ENCODE results near the gene PHOSPHO2. TPM values are rescaled to one million over a fixed set of nuclear protein-coding genes. Genes with fewer than 3 reads are reported as not detected.
A peak's percentile ranks its signal among the peaks of the same experiment; 100 is the strongest.

PHOSPHO2 gene
- total and polyA plus RNA-seq, 4 experiments from 2014 or later: 2.9 to 7.4 (median 7.2) TPM

DNA sequence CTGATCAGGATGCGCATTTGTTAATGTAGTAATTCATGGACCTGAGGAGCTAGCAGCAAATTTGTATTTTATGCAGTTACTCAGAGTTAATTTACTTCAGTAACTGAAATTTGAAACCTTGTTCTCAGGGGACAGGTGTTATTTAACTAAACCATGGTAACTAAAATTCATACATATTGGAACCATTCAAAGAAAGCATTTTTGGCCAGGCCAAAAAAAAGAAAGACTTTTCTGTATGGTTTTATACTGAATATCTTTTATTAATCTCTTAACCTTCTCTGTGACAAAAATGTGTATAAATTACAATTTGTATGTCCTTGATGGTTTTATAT is 35.0 kb downstream of the PHOSPHO2 start:
- no peaks in the 10 kb centered on the region for H3K9me3 ChIP-seq (ENCODE audit: control insufficient read depth in 1 of 2, low read length in 2 of 2)
- ChIA-PET CTCF (ENCODE audit: partially characterized antibody) (no interaction called here), POLR2A (ENCODE audit: partially characterized antibody) (no interaction called here)
- H3K9me3 Mint-ChIP-seq: peaks cover 0 to 4% (median 0%) of the 10 kb centered on the region in 8 donors
- no peak overlapping the region for H3K27ac Mint-ChIP-seq
- H3K4me1 Mint-ChIP-seq: peaks cover 7 to 18% (median 11%) of the 10 kb centered on the region in 4 donors
- no peak overlapping the region for H3K27ac ChIP-seq (ENCODE audit: low read depth, low read length)
- no peaks in the 10 kb centered on the region for H3K36me3 ChIP-seq (ENCODE audit: insufficient read depth, low read length)
- H3K4me3 ChIP-seq (ENCODE audit: low read length in 2 of 2): no peak overlapping the region
- H3K36me3 Mint-ChIP-seq: no peaks in the 10 kb centered on the region
- H3K27me3 ChIP-seq (ENCODE audit: insufficient read depth, low read length): no peaks in the 10 kb centered on the region
- H3K4me1 ChIP-seq (ENCODE audit: insufficient read depth, low read length): peaks cover 8% of the 10 kb centered on the region
- H3K4me3 Mint-ChIP-seq: no peak overlapping the region
- intact Hi-C loops (cut with micrococcal nuclease): no loop called here
- DNase-seq: no peak
- peaks cover 6 to 8% of the 10 kb centered on the region in 2 donors for H3K27me3 Mint-ChIP-seq

DNA sequence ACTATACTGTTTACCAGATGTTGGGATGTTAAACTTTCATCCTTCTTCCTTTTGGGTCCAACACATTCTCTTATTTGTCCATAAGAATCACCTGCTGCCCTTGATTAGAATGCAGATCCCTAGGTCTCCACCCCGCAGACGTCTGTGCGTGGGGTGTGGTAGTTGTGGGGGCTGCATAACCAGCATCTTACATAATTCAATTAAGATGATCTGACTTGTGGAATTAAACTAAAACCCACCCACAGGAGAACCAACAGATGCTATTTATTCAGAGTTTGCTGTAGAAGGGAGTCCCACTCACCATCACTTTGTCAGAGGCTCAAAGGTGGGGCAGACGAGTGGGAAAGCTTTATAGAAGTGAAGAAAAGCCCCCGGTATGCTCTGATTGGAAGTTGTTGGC is 37.8 kb downstream of the PHOSPHO2 start:
- H3K4me3 ChIP-seq (ENCODE audit: low read length in 2 of 2): no peak overlapping the region
- no peak for DNase-seq
- Mint-ChIP-seq H3K9me3 (peaks cover 0 to 2% (median 0%) of the 10 kb centered on the region in 8 donors), H3K36me3 (no peaks in the 10 kb centered on the region), H3K4me1 (peaks cover 7 to 23% (median 15%) of the 10 kb centered on the region in 4 donors), H3K4me3 (peak overlapping the region in 5 of 8 donors; percentile 3 to 26 (median 12)), H3K27ac (no peak overlapping the region), H3K27me3 (peaks cover 15 to 20% of the 10 kb centered on the region in 2 donors)
- intact Hi-C loops (cut with micrococcal nuclease): no loop called here
- ChIA-PET CTCF (ENCODE audit: partially characterized antibody) (no interaction called here), POLR2A (ENCODE audit: partially characterized antibody) (no interaction called here)
- peaks cover 5% of the 10 kb centered on the region for H3K27me3 ChIP-seq (ENCODE audit: insufficient read depth, low read length)
- H3K9me3 ChIP-seq (ENCODE audit: control insufficient read depth in 1 of 2, low read length in 2 of 2): no peaks in the 10 kb centered on the region
- H3K36me3 ChIP-seq (ENCODE audit: insufficient read depth, low read length): no peaks in the 10 kb centered on the region
- no peak overlapping the region for H3K27ac ChIP-seq (ENCODE audit: low read depth, low read length)
- H3K4me1 ChIP-seq (ENCODE audit: insufficient read depth, low read length): peaks cover 15% of the 10 kb centered on the region

DNA sequence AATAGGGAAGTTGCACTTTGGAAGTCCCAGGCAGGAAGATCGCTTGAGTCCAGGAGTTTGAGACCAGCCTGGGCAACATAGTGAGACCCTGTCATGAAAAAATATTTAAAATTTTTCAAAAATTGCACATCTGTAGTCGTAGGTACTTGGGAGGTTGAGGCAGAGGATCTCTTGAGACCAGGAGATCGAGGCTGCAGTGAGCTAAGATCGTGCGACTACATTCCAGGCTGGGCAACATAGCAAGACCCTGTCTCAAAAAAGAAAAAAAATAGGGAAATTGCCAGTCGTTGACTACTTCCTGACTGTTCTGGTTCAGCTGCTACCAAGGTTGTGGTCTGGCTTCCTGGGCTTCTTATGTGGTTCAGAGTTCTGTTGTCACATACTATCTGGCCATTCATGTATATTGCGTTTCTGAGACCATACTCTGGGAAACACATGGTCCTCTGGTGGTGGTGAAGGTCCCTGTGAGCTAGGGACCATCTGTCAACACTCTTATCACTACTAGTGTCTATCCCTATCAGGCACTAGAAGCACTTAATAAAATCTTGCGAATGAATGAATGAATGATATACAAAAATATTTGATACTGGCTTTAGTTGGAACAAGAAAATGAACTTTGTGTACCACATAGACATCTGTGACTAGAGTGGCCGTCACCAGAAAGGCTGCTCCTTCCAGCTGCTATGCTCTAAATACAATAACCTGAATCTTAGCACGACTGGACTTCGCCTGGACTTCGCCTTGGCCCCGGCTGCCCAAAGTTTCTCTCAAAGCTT is 38.5 kb downstream of the PHOSPHO2 start:
- H3K4me1 Mint-ChIP-seq: peaks cover 7 to 23% (median 15%) of the 10 kb centered on the region in 4 donors
- peak in 1 of 5 donors; percentile 6 for DNase-seq
- peak overlapping the region in 1 of 2 donors; percentile 41 for H3K4me3 ChIP-seq (ENCODE audit: low read length in 2 of 2)

DNA sequence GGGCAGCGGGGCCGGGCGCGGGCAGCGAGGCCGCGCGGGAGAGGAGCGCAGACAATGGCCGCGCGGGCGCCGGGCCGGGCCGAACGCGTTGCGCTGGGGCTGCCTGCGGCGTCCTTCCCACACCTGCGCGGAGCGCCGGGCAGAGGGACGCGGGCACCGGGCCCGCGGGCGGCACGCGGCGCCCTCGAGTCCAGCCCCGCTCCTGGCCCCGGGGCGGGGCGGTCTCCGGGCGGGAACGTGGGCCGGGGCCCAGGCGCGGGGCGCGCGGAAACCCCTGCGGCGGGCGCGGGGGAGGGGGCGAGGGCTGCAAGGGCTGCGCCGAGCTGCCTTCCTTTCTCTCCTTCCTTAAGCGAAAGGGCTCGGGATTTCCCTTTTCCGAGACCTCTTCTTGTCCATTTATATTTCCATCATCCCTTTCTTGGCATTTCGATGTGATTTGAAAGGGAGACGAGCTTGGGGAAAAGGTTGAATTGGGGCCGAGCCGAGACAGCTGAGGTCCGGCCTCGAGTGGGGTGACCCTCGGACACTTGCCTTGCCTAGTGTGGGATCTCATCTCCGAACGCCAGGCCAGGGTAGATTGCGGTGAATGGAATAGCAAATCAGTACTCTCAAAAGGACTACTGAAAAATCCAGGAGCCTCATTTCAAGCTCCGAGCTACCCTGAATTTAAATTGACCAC is 40.0 kb downstream of the PHOSPHO2 start:
- Mint-ChIP-seq H3K4me1 (peaks cover 7 to 28% (median 15%) of the 10 kb centered on the region in 4 donors), H3K9me3 (peaks cover 0 to 2% (median 0%) of the 10 kb centered on the region in 8 donors), H3K27ac (peak overlapping the region in 2 of 7 donors; percentile 8 to 42), H3K4me3 (peak overlapping the region; percentile 71 to 86 (median 78)), H3K36me3 (no peaks in the 10 kb centered on the region), H3K27me3 (peaks cover 17 to 26% of the 10 kb centered on the region in 2 donors)
- Histone ChIP-seq H3K36me3 (ENCODE audit: insufficient read depth, low read length) (no peaks in the 10 kb centered on the region), H3K4me3 (ENCODE audit: low read length in 2 of 2) (peak overlapping the region in 1 of 2 donors; percentile 48), H3K27me3 (ENCODE audit: insufficient read depth, low read length) (peaks cover 5% of the 10 kb centered on the region), H3K27ac (ENCODE audit: low read depth, low read length) (no peak overlapping the region), H3K4me1 (ENCODE audit: insufficient read depth, low read length) (peaks cover 15% of the 10 kb centered on the region), H3K9me3 (ENCODE audit: control insufficient read depth in 1 of 2, low read length in 2 of 2) (no peaks in the 10 kb centered on the region)
- intact Hi-C loops (cut with micrococcal nuclease): no loop called here
- ChIA-PET POLR2A (ENCODE audit: partially characterized antibody) (no interaction called here), CTCF (ENCODE audit: partially characterized antibody) (no interaction called here)
- peak in 1 of 5 donors; percentile 11 for DNase-seq

More for the DNA sequence above, 38.5 kb downstream of the PHOSPHO2 start:
- ChIA-PET CTCF (ENCODE audit: partially characterized antibody) (interaction anchor here (1.0 kb wide), 1 partner anchor 10 kb away, joined by 3 read pairs; no protein-coding TSS in a partner anchor), POLR2A (ENCODE audit: partially characterized antibody) (no interaction called here)
- H3K4me1 ChIP-seq (ENCODE audit: insufficient read depth, low read length): peaks cover 15% of the 10 kb centered on the region
- Mint-ChIP-seq H3K9me3 (peaks cover 0 to 2% (median 0%) of the 10 kb centered on the region in 8 donors), H3K27me3 (peaks cover 17 to 22% of the 10 kb centered on the region in 2 donors), H3K27ac (no peak overlapping the region), H3K4me3 (peak overlapping the region; percentile 83 to 96 (median 89)), H3K36me3 (no peaks in the 10 kb centered on the region)
- no peak overlapping the region for H3K27ac ChIP-seq (ENCODE audit: low read depth, low read length)
- intact Hi-C loops (cut with micrococcal nuclease): no loop called here
- H3K36me3 ChIP-seq (ENCODE audit: insufficient read depth, low read length): no peaks in the 10 kb centered on the region
- H3K27me3 ChIP-seq (ENCODE audit: insufficient read depth, low read length): peaks cover 5% of the 10 kb centered on the region
- H3K9me3 ChIP-seq (ENCODE audit: control insufficient read depth in 1 of 2, low read length in 2 of 2): no peaks in the 10 kb centered on the region

GRCh38 chr2:169735623-169736022 is 41.4 kb downstream of the PHOSPHO2 start:
- Mint-ChIP-seq H3K36me3 (no peaks in the 10 kb centered on the region), H3K4me1 (peaks cover 7 to 31% (median 15%) of the 10 kb centered on the region in 4 donors), H3K27me3 (peaks cover 17 to 29% of the 10 kb centered on the region in 2 donors), H3K9me3 (peaks cover 0 to 3% (median 0%) of the 10 kb centered on the region in 8 donors), H3K4me3 (peak overlapping the region in 7 of 8 donors; percentile 27 to 74 (median 40)), H3K27ac (no peak overlapping the region)
- intact Hi-C loops (cut with micrococcal nuclease): no loop called here
- CTCF ChIA-PET (ENCODE audit: partially characterized antibody): no interaction called here
- POLR2A ChIA-PET (ENCODE audit: partially characterized antibody): no interaction called here
- Histone ChIP-seq H3K4me1 (ENCODE audit: insufficient read depth, low read length) (peaks cover 15% of the 10 kb centered on the region), H3K9me3 (ENCODE audit: control insufficient read depth in 1 of 2, low read length in 2 of 2) (no peaks in the 10 kb centered on the region), H3K27me3 (ENCODE audit: insufficient read depth, low read length) (peaks cover 5% of the 10 kb centered on the region), H3K4me3 (ENCODE audit: low read length in 2 of 2) (no peak overlapping the region), H3K36me3 (ENCODE audit: insufficient read depth, low read length) (no peaks in the 10 kb centered on the region), H3K27ac (ENCODE audit: low read depth, low read length) (no peak overlapping the region)
- no peak for DNase-seq

DNA sequence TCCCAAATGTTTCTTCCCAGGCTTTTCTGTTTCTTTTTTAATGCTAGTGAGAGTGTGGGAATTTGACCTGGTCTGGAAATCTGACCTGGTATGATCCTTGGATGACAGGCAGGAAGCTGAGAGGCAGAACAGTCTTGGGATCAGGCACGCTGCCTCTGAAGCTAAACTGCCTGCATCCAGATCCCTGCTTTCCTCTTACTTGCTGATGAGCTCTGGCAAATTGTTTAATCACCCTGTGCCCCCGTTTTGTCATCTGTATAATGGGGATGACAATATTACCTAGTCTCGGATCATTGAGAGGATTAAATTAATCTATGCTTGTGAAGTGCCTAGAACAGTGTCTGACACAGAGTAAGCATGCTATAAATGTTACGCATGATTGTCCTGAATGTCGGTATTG is 42.6 kb downstream of the PHOSPHO2 start:
- Mint-ChIP-seq H3K4me1 (peaks cover 6 to 27% (median 14%) of the 10 kb centered on the region in 4 donors), H3K4me3 (no peak overlapping the region), H3K9me3 (peaks cover 0 to 3% (median 0%) of the 10 kb centered on the region in 8 donors), H3K27ac (no peak overlapping the region), H3K27me3 (peaks cover 17 to 29% of the 10 kb centered on the region in 2 donors), H3K36me3 (no peaks in the 10 kb centered on the region)
- H3K4me3 ChIP-seq (ENCODE audit: low read length in 2 of 2): no peak overlapping the region
- no peaks in the 10 kb centered on the region for H3K9me3 ChIP-seq (ENCODE audit: control insufficient read depth in 1 of 2, low read length in 2 of 2)
- ChIA-PET CTCF (ENCODE audit: partially characterized antibody) (no interaction called here), POLR2A (ENCODE audit: partially characterized antibody) (no interaction called here)
- no peaks in the 10 kb centered on the region for H3K36me3 ChIP-seq (ENCODE audit: insufficient read depth, low read length)
- H3K27me3 ChIP-seq (ENCODE audit: insufficient read depth, low read length): peaks cover 5% of the 10 kb centered on the region
- no peak for DNase-seq
- intact Hi-C loops (cut with micrococcal nuclease): no loop called here
- H3K27ac ChIP-seq (ENCODE audit: low read depth, low read length): no peak overlapping the region
- H3K4me1 ChIP-seq (ENCODE audit: insufficient read depth, low read length): peaks cover 15% of the 10 kb centered on the region

DNA sequence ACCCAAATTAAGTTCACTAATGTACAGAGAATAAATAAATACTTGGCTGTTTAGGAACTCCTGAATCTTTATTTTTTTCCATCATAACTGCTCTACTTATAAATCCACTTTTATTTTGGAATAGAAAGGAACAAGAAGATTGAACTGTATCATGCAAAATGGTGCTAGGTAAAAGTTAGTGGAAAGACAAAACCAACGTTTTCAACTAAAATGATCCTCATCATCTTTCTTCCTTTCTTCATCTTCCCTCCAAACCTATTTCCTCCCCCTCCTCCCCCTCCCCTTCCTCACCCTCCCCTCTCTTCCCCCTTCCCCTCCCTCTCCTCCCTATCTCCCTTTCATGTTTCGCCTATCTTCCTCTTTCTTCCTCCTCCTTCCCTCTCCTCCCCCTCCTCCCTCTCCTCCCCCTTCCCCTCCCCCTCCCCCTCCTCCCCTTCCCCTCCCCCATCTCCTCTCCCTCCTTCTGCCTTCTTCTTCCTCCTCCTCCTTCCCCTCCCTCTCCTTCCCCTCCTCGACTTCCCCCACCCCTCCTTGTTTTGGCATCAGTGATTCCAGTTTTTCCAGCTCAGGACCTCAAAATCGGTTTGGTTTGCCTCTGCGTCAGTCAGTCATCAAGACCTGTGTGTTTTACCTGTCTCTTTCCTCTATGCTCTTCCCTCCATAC is 44.4 kb downstream of the PHOSPHO2 start:
- POLR2A ChIA-PET (ENCODE audit: partially characterized antibody): no interaction called here
- H3K4me3 Mint-ChIP-seq: no peak overlapping the region
- intact Hi-C loops (cut with micrococcal nuclease): no loop called here

More for the DNA sequence above, 44.4 kb downstream of the PHOSPHO2 start:
- peaks cover 0 to 3% (median 0%) of the 10 kb centered on the region in 8 donors for H3K9me3 Mint-ChIP-seq
- no peak for DNase-seq
- peaks cover 5% of the 10 kb centered on the region for H3K27me3 ChIP-seq (ENCODE audit: insufficient read depth, low read length)
- no peaks in the 10 kb centered on the region for H3K36me3 Mint-ChIP-seq
- CTCF ChIA-PET (ENCODE audit: partially characterized antibody): no interaction called here
- H3K9me3 ChIP-seq (ENCODE audit: control insufficient read depth in 1 of 2, low read length in 2 of 2): no peaks in the 10 kb centered on the region
- peaks cover 0 to 13% (median 4%) of the 10 kb centered on the region in 4 donors for H3K4me1 Mint-ChIP-seq
- H3K27ac Mint-ChIP-seq: no peak overlapping the region
- H3K4me3 ChIP-seq (ENCODE audit: low read length in 2 of 2): no peak overlapping the region
- H3K27ac ChIP-seq (ENCODE audit: low read depth, low read length): no peak overlapping the region
- H3K36me3 ChIP-seq (ENCODE audit: insufficient read depth, low read length): no peaks in the 10 kb centered on the region
- peaks cover 12 to 23% of the 10 kb centered on the region in 2 donors for H3K27me3 Mint-ChIP-seq
- peaks cover 7% of the 10 kb centered on the region for H3K4me1 ChIP-seq (ENCODE audit: insufficient read depth, low read length)
